ENCODE measurements around the gene ATG7.
"Not testable (repeated sequence)": the region's sequence is repeated elsewhere in the genome, so short reads cannot be mapped to it uniquely, and the experiment has no call there.

ATG7 gene

GRCh38 chr3:11522398-11522715 lies 250.2 kb downstream of the ATG7 start:
- FAIRE-seq (no peak), DNase-seq (ENCODE audit: extremely low spot score, insufficient read length, low read depth) (no peak)

- FAIRE-seq, result no peak
- DNase-seq (ENCODE audit: extremely low spot score, insufficient read length, low read depth), result no peak
Measured at GRCh38 chr3:11522953-11523571, 250.9 kb downstream of the ATG7 start.

- FAIRE-seq, result no peak
- DNase-seq (ENCODE audit: extremely low spot score, insufficient read length, low read depth), result no peak
Measured at GRCh38 chr3:11523572-11524101, 251.4 kb downstream of the ATG7 start.

- FAIRE-seq; DNase-seq (ENCODE audit: extremely low spot score, insufficient read length, low read depth): not testable (repeated sequence)
Measured at GRCh38 chr3:11526121-11526520, 253.9 kb downstream of the ATG7 start.

- DNase-seq (ENCODE audit: extremely low spot score, insufficient read length, low read depth), result no peak
- FAIRE-seq, result no peak
Measured at GRCh38 chr3:11529281-11529680, 257.1 kb downstream of the ATG7 start.

- DNase-seq (ENCODE audit: extremely low spot score, insufficient read length, low read depth) (no peak), FAIRE-seq (no peak)
Measured at GRCh38 chr3:11530153-11530721, 258.0 kb downstream of the ATG7 start.

- DNase-seq (ENCODE audit: extremely low spot score, insufficient read length, low read depth), result no peak
- no peak for FAIRE-seq
Measured at GRCh38 chr3:11532931-11533391, 260.8 kb downstream of the ATG7 start.

GRCh38 chr3:11534011-11534792 lies 262.0 kb downstream of the ATG7 start:
- FAIRE-seq (no peak), DNase-seq (ENCODE audit: extremely low spot score, insufficient read length, low read depth) (no peak)

- no peak for FAIRE-seq
- no peak for DNase-seq (ENCODE audit: extremely low spot score, insufficient read length, low read depth)
Measured at GRCh38 chr3:11534793-11535101, 262.6 kb downstream of the ATG7 start.

GRCh38 chr3:11535243-11535960 lies 263.2 kb downstream of the ATG7 start:
- FAIRE-seq (no peak), DNase-seq (ENCODE audit: extremely low spot score, insufficient read length, low read depth) (no peak)

- no peak for FAIRE-seq
- no peak for DNase-seq (ENCODE audit: extremely low spot score, insufficient read length, low read depth)
Measured at GRCh38 chr3:11536132-11536935, 264.1 kb downstream of the ATG7 start.

- DNase-seq (ENCODE audit: extremely low spot score, insufficient read length, low read depth), result no peak
- no peak for FAIRE-seq
Measured at GRCh38 chr3:11536936-11537612, 264.9 kb downstream of the ATG7 start.

GRCh38 chr3:11538581-11538980 lies 266.4 kb downstream of the ATG7 start:
- FAIRE-seq (no peak), DNase-seq (ENCODE audit: extremely low spot score, insufficient read length, low read depth) (no peak)

- FAIRE-seq (no peak), DNase-seq (ENCODE audit: extremely low spot score, insufficient read length, low read depth) (no peak)
Measured at GRCh38 chr3:11539218-11539617, 267.0 kb downstream of the ATG7 start.

- DNase-seq (ENCODE audit: extremely low spot score, insufficient read length, low read depth) (no peak), FAIRE-seq (no peak)
Measured at GRCh38 chr3:11539677-11540076, 267.5 kb downstream of the ATG7 start.

GRCh38 chr3:11541321-11542303 lies 269.4 kb downstream of the ATG7 start:
- no peak for DNase-seq (ENCODE audit: extremely low spot score, insufficient read length, low read depth)
- FAIRE-seq, result no peak

GRCh38 chr3:11542551-11542950 lies 270.4 kb downstream of the ATG7 start:
- FAIRE-seq (no peak), DNase-seq (ENCODE audit: extremely low spot score, insufficient read length, low read depth) (no peak)
